Kidney capillary endothelial cell (primary cell): Measurements from ENCODE around the gene IQCE.

Experiments used
- DNase-seq: peaks from one replicate; pipeline ENCODE4 v3.0.0-alpha.2; 2018; ENCODE audit warnings: low spot score

IQCE gene

GRCh38 chr7:2617325-2617905, 58.6 kb downstream of the IQCE start:
- DNase-seq = no peak

- DNase-seq = no peak
These were observed 60.3 kb downstream of the IQCE start for GRCh38 chr7:2619116-2619515.

- no peak for DNase-seq
These were observed 62.5 kb downstream of the IQCE start for GRCh38 chr7:2621061-2621828.

GRCh38 chr7:2621948-2622640, 63.3 kb downstream of the IQCE start:
- DNase-seq = no peak

- no peak for DNase-seq
These were observed 64.3 kb downstream of the IQCE start for GRCh38 chr7:2622869-2623697.

GRCh38 chr7:2623698-2624014, 64.9 kb downstream of the IQCE start:
- no peak for DNase-seq

- DNase-seq = no peak
These were observed 65.6 kb downstream of the IQCE start for GRCh38 chr7:2624293-2624886.

- peak; percentile 89 for DNase-seq
These were observed 67.8 kb downstream of the IQCE start for GRCh38 chr7:2626498-2627117.

GRCh38 chr7:2627258-2628129, 68.7 kb downstream of the IQCE start:
- DNase-seq = no peak

GRCh38 chr7:2628130-2628482, 69.3 kb downstream of the IQCE start:
- DNase-seq = no peak

GRCh38 chr7:2628891-2629290, 70.1 kb downstream of the IQCE start:
- no peak for DNase-seq

- no peak for DNase-seq
These were observed 71.2 kb downstream of the IQCE start for GRCh38 chr7:2629746-2630681.

- DNase-seq = no peak
These were observed 73.4 kb downstream of the IQCE start, which contains the start of gene TTYH3 for GRCh38 chr7:2631946-2632732. TTYH3 (plus strand) TSS chr7:2631986; CDS start chr7:2632156, 170 bp downstream.

- no peak for DNase-seq
These were observed 74.2 kb downstream of the IQCE start for GRCh38 chr7:2632733-2633537.

- DNase-seq = peak; percentile 61
These were observed 74.9 kb downstream of the IQCE start for GRCh38 chr7:2633538-2634266.

- DNase-seq = no peak
These were observed 75.7 kb downstream of the IQCE start for GRCh38 chr7:2634267-2635145.
